HG03039 (cell line): ENCODE results near the gene ZMYND11.
A peak's percentile ranks its signal among the peaks of the same experiment; 100 is the strongest.

Experiments
- ATAC-seq: cut with Tn5 transposase; IDR thresholded peaks from one replicate; pipeline ENCODE4 v1.9.1; 2021; ENCODE audit warnings: mild to moderate bottlenecking, moderate library complexity; ENCODE audit not compliant: unreplicated experiment

Gene ZMYND11

DNA sequence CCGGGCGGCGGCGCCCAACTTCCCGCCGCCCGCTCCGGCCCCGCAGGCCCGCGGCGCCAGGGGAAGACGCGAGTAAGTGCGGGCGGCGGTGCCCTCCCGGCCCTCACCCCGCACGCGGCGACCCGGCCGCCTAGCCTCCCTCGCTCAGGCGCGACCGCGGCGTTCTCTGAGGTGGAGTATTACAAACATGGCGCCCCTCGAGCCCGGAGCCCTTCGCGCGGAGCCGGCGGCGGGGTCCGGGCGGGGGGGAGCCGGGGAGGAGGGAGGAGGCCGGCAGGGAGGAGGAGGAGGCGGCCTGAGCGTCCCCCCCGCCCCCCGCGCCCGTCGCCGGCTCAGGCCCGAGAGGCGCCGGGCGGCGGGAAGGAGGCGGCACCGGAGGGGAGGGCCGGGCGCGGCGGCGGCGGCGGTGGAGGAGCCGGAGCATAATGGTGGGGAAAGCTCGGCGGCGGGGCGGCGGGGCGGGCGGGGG, at the start of gene ZMYND11:
Gene ZMYND11, plus strand, starts transcription at position 324 of the 469 bp plus-strand sequence. CDS start 44,558 bp downstream, outside the sequence.
- ATAC-seq = peak; percentile 43

DNA sequence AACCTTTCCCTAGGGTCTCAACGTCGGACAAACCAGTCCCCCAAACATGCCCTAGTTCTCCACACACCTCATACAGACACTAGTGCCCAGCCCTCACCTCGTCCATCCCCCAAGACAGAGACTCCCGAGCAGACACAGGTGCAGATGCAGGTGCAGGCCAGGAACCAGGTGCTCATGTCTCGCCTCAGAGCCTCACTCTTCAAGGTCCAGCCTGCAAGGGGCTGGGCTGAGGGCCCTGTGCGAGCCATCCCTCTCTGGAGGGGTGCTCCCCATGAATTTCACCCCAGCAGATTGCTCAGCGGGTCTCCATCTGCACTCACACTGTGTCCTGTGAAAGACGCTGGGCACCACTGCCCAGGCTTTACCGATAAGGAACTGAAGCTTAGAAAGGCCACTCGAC, 49.2 kb upstream of the ZMYND11 start:
- no peak for ATAC-seq

DNA sequence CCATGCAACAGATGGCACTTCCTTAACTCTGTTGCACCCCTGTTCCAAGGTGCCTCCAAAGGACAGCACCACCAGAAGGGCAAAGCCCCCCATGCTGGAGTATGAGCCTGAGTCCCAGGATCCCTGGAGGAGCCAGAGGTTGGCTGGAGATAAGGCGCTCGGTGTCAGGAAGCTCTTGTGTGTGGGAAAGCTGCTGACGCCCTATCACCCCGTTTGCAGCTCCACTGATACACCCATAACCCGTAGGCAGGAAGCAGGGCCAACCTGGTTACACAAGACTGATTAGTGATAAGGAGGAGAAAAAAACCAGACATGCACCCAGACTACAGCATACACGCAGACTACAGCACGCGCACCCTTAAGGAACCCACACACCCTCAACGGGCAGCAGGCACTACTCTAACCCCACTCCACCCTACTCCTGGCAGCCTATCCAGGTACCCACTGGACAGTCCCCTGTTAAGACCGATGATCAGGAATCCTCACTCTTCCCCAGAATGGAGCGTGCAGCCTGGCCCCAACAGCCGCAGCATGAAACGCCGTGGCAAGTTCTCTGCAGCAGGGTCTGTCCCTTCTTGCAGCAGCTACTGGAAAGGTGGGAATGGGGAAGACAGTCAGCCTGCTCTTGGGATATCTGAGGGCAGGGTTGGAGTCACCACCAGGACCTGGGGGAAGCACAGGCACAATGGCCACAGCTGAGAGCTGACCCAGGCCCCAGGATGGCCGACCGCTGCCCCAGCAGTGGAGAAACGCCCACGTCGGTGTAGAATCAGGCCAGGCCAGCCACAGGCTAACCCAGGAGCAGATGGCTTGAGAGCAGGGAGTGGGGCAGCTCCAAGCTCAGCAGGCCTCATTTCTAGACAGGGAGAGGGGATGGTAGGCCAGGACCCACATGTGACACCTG, 47.8 kb upstream of the ZMYND11 start:
- no peak for ATAC-seq

DNA sequence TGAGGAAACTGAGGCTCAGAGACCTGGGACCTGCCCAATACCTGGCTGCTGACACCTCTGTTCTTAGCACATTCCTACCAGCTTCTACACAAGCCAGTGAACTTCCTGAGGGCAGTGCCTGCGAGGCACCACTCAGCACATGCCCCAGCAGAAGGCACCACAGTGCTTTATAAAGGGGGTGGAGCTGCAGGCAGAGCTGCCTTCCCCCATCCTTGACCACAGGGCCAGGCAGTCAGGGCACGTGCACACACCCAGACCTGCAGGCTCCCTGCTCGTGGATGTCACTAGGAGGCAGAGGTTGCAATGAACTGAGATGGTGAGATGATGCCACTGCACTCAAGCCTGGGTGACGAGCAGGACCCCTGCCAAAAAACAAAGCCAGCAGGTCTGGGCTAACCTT, 47.0 kb upstream of the ZMYND11 start:
- no peak for ATAC-seq

- ATAC-seq = no peak
Observed at GRCh38 chr10:89248-89647, 46.0 kb upstream of the ZMYND11 start.

GRCh38 chr10:90161-90560, 45.1 kb upstream of the ZMYND11 start:
- ATAC-seq = no peak

- ATAC-seq = no peak
Observed at GRCh38 chr10:91313-91712, 43.9 kb upstream of the ZMYND11 start.

DNA sequence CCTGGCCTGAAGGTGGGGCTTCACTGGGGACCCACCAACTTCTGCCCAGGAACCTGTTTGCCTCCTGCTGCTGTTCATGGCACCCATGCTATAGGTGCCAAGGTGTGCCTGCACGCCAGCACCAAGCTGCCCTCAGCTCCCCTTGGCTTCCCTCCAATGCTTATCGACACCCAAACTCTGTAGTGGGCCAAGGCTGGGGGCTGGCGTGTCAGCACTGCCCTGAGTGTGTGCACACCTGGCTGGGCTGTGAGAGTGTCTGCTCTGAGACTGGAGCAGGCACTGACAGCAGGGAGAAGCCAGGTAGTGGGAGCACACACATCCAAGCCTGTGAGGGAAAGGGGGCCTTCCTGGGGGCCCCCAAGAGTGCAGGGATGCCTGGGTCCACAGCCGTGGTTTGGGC, 43.1 kb upstream of the ZMYND11 start:
- no peak for ATAC-seq

DNA sequence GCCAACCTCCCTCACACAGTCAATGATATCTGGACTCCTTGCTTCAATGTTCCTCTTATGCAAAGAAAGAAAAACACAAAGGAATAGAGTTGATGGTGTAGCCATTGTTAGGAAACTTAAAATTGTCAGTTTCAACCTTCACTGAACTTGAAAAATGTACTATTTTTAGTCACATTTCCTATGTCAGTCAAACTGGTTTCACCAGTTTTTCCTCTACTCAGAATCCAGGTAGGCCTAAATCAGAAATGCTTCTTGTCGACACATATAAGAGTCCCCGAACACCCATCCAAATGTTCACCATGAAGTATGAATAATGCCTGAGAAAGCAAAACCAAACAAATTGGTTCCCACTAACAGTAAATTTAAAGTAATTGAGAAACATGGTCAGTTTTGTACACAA, 42.4 kb upstream of the ZMYND11 start:
- ATAC-seq = no peak

GRCh38 chr10:94613-95012, 40.6 kb upstream of the ZMYND11 start:
- no peak for ATAC-seq

- ATAC-seq = no peak
Observed at GRCh38 chr10:95356-96115, 39.7 kb upstream of the ZMYND11 start.

DNA sequence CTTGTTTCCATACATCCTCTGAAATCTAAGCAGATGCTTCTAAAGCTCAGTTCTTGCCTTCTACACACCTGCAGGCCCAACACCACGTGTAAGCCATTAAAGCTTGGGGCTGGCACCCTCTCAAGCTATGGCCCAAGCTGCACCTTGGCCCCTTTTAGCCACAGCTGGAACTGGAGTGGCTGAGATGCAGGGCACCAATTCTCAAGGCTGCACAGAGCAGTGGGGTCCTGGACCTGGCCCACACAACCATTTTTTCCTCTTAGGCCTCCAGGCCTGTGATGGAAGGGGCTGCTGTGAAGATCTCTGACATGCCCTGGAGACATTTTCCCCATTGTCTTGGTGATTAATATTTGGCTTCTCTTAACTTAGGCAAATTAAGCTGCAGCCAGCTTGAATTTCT, 38.8 kb upstream of the ZMYND11 start:
- no peak for ATAC-seq

DNA sequence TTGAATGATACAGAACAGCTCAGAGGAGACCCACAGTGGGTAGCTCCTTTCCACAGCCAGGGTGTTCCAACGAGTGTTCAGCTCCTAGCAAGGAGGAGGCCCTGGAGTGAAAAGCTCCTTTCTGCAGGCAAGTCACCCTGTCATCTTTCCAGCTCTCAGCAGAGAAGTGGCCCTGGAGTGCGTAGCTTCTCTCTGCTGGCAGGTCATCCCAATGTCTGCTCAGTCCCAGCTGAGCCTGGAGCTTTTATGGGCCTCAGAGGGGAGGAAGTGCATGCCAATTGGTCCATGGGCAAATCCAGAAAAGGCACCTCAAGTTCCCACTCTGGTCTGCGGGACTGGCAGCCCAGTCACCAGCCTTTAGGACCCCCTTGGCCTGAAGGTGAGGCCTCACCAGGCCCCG, 30.8 kb upstream of the ZMYND11 start:
- ATAC-seq = no peak

DNA sequence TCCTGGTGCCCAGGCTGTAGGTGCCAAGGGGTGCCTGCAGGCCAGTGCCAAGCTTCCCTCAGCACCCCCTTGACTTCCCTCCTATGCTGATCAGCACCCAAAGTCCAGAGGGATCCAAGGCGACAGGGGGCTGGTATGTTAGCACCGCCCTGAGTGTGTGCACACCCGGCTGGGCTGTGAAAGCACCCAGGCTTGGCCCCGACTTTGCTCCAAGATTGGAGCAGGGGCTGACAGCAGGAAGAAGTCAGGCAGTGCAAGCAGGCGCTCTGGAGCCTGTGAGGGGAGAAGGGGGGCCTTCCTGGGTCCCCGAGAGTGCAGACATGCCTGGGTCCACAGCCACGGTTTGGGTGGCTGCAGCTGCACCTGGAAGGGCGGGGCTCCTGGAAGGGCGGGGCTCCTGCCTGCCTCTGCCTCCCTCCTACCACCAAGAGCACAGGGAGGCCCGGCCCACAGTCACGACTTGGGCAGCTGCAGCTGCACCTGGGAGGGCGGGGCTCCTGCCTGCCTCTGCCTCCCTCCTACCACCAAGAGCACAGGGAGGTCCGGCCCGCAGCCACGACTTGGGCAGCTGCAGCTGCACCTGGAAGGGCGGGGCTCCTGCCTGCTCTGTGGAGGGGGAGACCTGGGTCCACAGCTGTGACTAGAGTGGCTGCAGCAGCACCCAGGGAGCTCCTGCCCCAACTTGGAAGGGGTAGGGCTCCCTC, 30.2 kb upstream of the ZMYND11 start:
- no peak for ATAC-seq

DNA sequence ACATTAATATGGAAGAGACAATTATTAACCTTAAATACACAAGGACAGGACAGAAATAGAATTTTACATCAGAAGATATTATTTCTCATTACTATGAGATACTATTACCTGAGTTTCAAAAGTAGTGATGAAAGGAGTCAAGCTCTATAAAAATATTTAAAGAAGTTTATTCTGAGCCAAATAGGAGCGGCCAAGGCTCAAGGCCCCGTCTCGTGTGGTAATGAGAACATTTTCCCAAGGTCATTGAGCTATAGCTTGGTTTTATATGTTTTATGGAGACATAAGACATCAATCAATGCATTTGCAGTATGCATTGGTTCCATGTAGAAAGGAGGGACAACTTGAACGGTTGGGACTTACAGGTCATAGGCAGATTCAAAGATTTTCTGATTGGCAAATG, 29.4 kb upstream of the ZMYND11 start:
- ATAC-seq = no peak

DNA sequence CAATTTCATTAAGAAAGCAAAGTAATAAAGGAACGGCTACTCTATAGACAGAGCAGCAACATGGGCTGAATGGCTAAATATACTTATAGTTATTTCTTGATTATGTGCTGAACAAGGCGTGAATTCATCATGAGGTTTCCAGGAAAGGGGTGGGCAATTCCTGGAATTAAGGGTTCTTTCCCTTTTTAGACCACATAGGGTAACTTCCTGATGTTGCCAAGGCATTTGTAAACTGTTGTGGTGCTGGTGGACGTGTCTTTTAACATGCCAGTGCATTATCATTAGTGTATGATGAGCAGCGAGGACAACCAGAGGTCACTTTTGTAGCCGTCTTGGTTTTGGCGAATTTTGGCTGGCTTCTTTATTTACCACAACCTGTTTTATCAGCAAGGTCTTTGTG, 28.5 kb upstream of the ZMYND11 start:
- no peak for ATAC-seq

- ATAC-seq = no peak
Observed at GRCh38 chr10:112246-112645, 23.0 kb upstream of the ZMYND11 start.

- no peak for ATAC-seq
Observed at GRCh38 chr10:124874-125273, 10.4 kb upstream of the ZMYND11 start.

DNA sequence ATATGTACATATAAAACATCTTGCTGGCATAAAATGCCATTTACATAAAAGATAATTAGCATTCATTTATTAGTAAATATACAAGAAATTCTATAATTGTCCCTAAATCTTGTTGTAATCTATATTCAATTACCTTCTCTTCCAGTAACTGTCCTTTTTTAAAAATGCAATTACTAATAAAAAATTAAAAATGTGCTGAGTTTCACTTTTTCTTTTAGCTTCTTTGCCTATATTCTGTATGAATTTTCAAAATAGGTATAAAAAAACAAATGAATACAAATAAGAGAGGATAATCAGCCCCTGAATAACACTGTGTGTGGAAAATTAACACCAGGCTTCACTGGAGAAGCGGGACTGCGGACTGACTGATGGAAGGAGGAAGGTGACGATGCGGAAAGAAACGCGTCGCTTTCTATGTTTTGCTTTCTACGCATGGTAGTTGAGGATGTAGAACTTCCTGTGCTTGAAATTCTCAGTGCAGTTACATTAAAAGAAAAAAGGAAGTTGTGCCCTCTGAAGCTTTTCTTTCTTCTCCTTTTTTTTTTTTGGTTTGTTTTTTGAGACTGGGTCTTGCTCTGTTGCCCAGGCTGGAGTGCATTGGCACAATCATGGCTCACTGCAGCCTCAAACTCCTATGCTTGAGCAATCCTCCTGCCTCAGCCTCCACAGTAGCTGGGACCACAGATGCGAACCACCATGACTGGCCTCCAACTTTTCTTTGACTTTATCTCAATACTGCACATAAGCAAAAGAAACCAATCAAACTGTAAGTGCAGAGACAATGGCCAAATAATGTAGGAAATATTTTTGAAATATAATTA, 7.4 kb upstream of the ZMYND11 start:
- ATAC-seq = no peak

DNA sequence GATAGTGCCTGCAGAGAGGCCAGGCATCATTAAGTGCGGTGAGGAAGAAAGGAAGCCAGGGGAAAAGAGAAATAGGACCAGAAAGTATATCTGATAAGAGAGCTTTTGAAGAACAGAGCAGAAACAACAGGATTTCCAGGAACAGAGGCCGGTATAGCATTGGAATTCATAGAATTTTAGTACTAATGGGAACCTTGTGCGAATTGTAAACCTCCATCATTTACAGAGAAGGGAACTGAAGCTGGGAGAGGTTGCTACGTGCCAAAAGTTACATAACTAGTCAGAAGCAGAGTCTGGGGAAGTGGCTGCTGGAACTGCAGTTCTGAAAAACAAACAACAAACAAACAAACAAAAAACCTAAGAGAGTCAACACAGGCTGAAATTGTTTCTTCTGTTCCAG, 5.4 kb upstream of the ZMYND11 start:
- ATAC-seq = no peak
